Esophagus muscularis mucosa (tissue), 4 donors: Measurements from ENCODE around the gene PLEKHA6. TPM values are rescaled to one million over a fixed set of nuclear protein-coding genes. Genes with fewer than 3 reads are reported as not detected.

Experiments used
- DNase-seq: peaks from one replicate; pipeline ENCODE4 v3.0.0-alpha.2; 2017; ENCODE audit errors: extremely low spot score
- H3K27ac ChIP-seq, 4 donors: fragments of 200-600 bp; sonication (generic); replicated peaks in 1 of 4; 1 replicate in 3 of 4; 2 replicates in 1 of 4; pipeline ENCODE4 v1.5.1; 2016 to 2019; ENCODE audit warnings: mild to moderate bottlenecking in 1 of 4
- H3K27me3 ChIP-seq, 4 donors: fragments of 200-600 bp; sonication (generic); one replicate each; pipeline versions ENCODE4 v1.5.1 to v1.6.0; 2016 to 2019
- H3K36me3 ChIP-seq, 4 donors: fragments of 200-600 bp; sonication (generic); one replicate each; pipeline ENCODE4 v1.5.1; 2016 to 2019
- H3K4me1 ChIP-seq, 4 donors: fragments of 200-600 bp; sonication (generic); one replicate each; pipeline ENCODE4 v1.5.1; 2016 to 2019
- H3K4me3 ChIP-seq, 4 donors: fragments of 200-600 bp; sonication (generic); 1 replicate in 2 of 4; 2 replicates in 2 of 4; pipeline ENCODE4 v1.5.1; 2016 to 2019; ENCODE audit warnings: mild to moderate bottlenecking in 4 of 4, moderate library complexity in 1 of 4
- H3K9me3 ChIP-seq, 4 donors: fragments of 200-600 bp; sonication (generic); 1 replicate in 3 of 4; 2 replicates in 1 of 4; pipeline ENCODE4 v1.5.1; 2016 to 2019
- CTCF ChIP-seq, 3 experiments: fragments of 200-600 bp in 2 of 3; fragments of 450-650 bp in 1 of 3; sonication (generic) in 2 of 3; IDR thresholded peaks; one replicate each; pipeline ENCODE4 v1.5.1; 2017 to 2019; ENCODE audit warnings: antibody characterized with exemption in 3 of 3, mild to moderate bottlenecking in 2 of 3, moderate library complexity in 1 of 3
- EP300 ChIP-seq: sonication (generic); formaldehyde crosslinking; IDR thresholded peaks from one replicate; pipeline ENCODE4 v1.6.1; 2017; ENCODE audit warnings: antibody characterized with exemption
- POLR2A ChIP-seq: fragments of 450-650 bp; IDR thresholded peaks from one replicate; pipeline ENCODE4 v1.6.1; 2017; ENCODE audit warnings: antibody characterized with exemption, moderate library complexity, mild to moderate bottlenecking, low read depth
- POLR2AphosphoS5 ChIP-seq, 2 donors: sonication (generic); formaldehyde crosslinking; IDR thresholded peaks; one replicate each; pipeline ENCODE4 v1.6.1; 2017; ENCODE audit warnings: antibody characterized with exemption in 2 of 2
- WGBS: methylation state at CpG from one replicate; pipeline ENCODE4 v1.1.5; 2018; 5-methylcytosine and 5-hydroxymethylcytosine counted together
- intact Hi-C: fragments of 100-400 bp; cut with DNase I; formaldehyde crosslinking; loops from one replicate; pipeline ENCODE4 v1.15.1; 2023
- total RNA-seq, 4 donors: library from RNA; depleted of rRNA; stranded (reverse); fragments of >200 nt; gene quantifications; one replicate each; pipeline versions ENCODE4 v1.1.0 to v1.2.1, GENCODE V29; 2016

PLEKHA6 gene
- total RNA-seq, 4 donors from 2014 or later = 11.9 to 22.4 (median 15.9) TPM

- peaks cover 0 to 40% (median 3%) of the 10 kb centered on the region in 4 donors for H3K27me3 ChIP-seq
- WGBS = 88% methylated on average over 4 of the region's 4 CpGs
- DNase-seq = no peak
- no peak for TF ChIP-seq POLR2A
- TF ChIP-seq POLR2AphosphoS5 (IDR thresholded peaks at IDR 0.05) = no peak
- no peak for TF ChIP-seq CTCF (IDR thresholded peaks at IDR 0.05)
- TF ChIP-seq EP300 = no peak
- H3K4me3 ChIP-seq = no peak overlapping the region
- peaks cover 17 to 24% (median 21%) of the 10 kb centered on the region in 4 donors for H3K4me1 ChIP-seq
- no peak overlapping the region for H3K27ac ChIP-seq
- H3K9me3 ChIP-seq = no peaks in the 10 kb centered on the region
- intact Hi-C loops = no loop called here
- H3K36me3 ChIP-seq = no peaks in the 10 kb centered on the region
Measured at GRCh38 chr1:204355913-204356312, 3.8 kb downstream of the PLEKHA6 start.

GRCh38 chr1:204354579-204354978, 5.2 kb downstream of the PLEKHA6 start:
- H3K27me3 ChIP-seq = peaks cover 0 to 40% (median 2%) of the 10 kb centered on the region in 4 donors
- intact Hi-C loops = no loop called here
- H3K36me3 ChIP-seq = no peaks in the 10 kb centered on the region
- H3K9me3 ChIP-seq = no peaks in the 10 kb centered on the region
- H3K4me3 ChIP-seq = no peak overlapping the region
- no peak overlapping the region for H3K27ac ChIP-seq
- WGBS = 80% methylated on average over 6 of the region's 6 CpGs
- TF ChIP-seq POLR2A = no peak
- TF ChIP-seq EP300 = no peak
- TF ChIP-seq POLR2AphosphoS5 (IDR thresholded peaks at IDR 0.05) = no peak
- H3K4me1 ChIP-seq = peaks cover 21 to 29% (median 26%) of the 10 kb centered on the region in 4 donors
- DNase-seq = no peak

- H3K4me1 ChIP-seq = peaks cover 23 to 34% (median 27%) of the 10 kb centered on the region in 4 donors
- H3K27ac ChIP-seq = no peak overlapping the region
- TF ChIP-seq CTCF (IDR thresholded peaks at IDR 0.05) (no peak), EP300 (no peak), POLR2AphosphoS5 (IDR thresholded peaks at IDR 0.05) (no peak), POLR2A (no peak)
- H3K4me3 ChIP-seq = no peak overlapping the region
- no peak for DNase-seq
- no peaks in the 10 kb centered on the region for H3K36me3 ChIP-seq
- 98% methylated on average over 5 of the region's 5 CpGs for WGBS
- H3K9me3 ChIP-seq = no peaks in the 10 kb centered on the region
- H3K27me3 ChIP-seq = peaks cover 0 to 37% (median 0%) of the 10 kb centered on the region in 4 donors
- intact Hi-C loops = no loop called here
Measured at GRCh38 chr1:204353213-204353910, 6.4 kb downstream of the PLEKHA6 start.

- Histone ChIP-seq H3K4me1 (peaks cover 23 to 32% (median 26%) of the 10 kb centered on the region in 4 donors), H3K36me3 (no peaks in the 10 kb centered on the region), H3K27me3 (peaks cover 0 to 39% (median 0%) of the 10 kb centered on the region in 4 donors), H3K9me3 (no peaks in the 10 kb centered on the region), H3K4me3 (peak overlapping the region; percentile 13 to 32 (median 26)), H3K27ac (peak overlapping the region in 2 of 4 donors; percentile 28 to 63)
- 36% methylated on average over 11 of the region's 20 CpGs for WGBS
- intact Hi-C loops = no loop called here
- DNase-seq = no peak
- TF ChIP-seq POLR2AphosphoS5 (IDR thresholded peaks at IDR 0.05) (no peak), POLR2A (no peak), CTCF (IDR thresholded peaks at IDR 0.05) (no peak), EP300 (no peak)
Measured at GRCh38 chr1:204350857-204351573, 8.7 kb downstream of the PLEKHA6 start.

- no peak for TF ChIP-seq POLR2AphosphoS5 (IDR thresholded peaks at IDR 0.05)
- TF ChIP-seq POLR2A = no peak
- no peak for TF ChIP-seq EP300
- no peak for TF ChIP-seq CTCF (IDR thresholded peaks at IDR 0.05)
- 55% methylated on average over 6 of the region's 6 CpGs for WGBS
- peak overlapping the region in 2 of 4 donors; percentile 28 to 63 for H3K27ac ChIP-seq
Measured at GRCh38 chr1:204350312-204350711, 9.4 kb downstream of the PLEKHA6 start.

More at GRCh38 chr1:204350312-204350711, 9.4 kb downstream of the PLEKHA6 start:
- Histone ChIP-seq H3K9me3 (no peaks in the 10 kb centered on the region), H3K27me3 (peaks cover 0 to 45% (median 0%) of the 10 kb centered on the region in 4 donors), H3K4me3 (peak overlapping the region in 3 of 4 donors; percentile 13 to 32 (median 27)), H3K36me3 (no peaks in the 10 kb centered on the region), H3K4me1 (peaks cover 23 to 32% (median 26%) of the 10 kb centered on the region in 4 donors)
- intact Hi-C loops = no loop called here
- no peak for DNase-seq
